Sigmoid colon (tissue), 4 donors: ENCODE data around the gene PROM2.

Experiments used
- CTCF ChIP-seq, 4 experiments: fragments of 450-650 bp in 3 of 4; fragments of 200-600 bp in 1 of 4; IDR thresholded peaks; one replicate each; pipeline ENCODE4 v1.5.1; 2016 to 2019; ENCODE audit warnings: antibody characterized with exemption in 4 of 4, mild to moderate bottlenecking in 3 of 4, moderate library complexity in 2 of 4
- EP300 ChIP-seq, 4 donors: sonication (generic); formaldehyde crosslinking; IDR thresholded peaks; one replicate each; pipeline ENCODE4 v1.6.1; 2017; ENCODE audit warnings: antibody characterized with exemption in 4 of 4
- POLR2A ChIP-seq, 2 donors: fragments of 450-650 bp; IDR thresholded peaks; one replicate each; pipeline ENCODE4 v1.6.1; 2016; ENCODE audit warnings: antibody characterized with exemption in 2 of 2, mild to moderate bottlenecking in 2 of 2, moderate library complexity in 2 of 2
- POLR2AphosphoS5 ChIP-seq, 4 donors: sonication (generic); formaldehyde crosslinking; IDR thresholded peaks; one replicate each; pipeline ENCODE4 v1.6.1; 2017; ENCODE audit warnings: antibody characterized with exemption in 4 of 4

GRCh38 chr2:95292623-95293260 lies 18.5 kb downstream of the PROM2 start:
- no peak for TF ChIP-seq CTCF (IDR thresholded peaks at IDR 0.05)
- no peak for TF ChIP-seq EP300 (IDR thresholded peaks at IDR 0.05)
- TF ChIP-seq POLR2A (IDR thresholded peaks at IDR 0.05) = no peak
- TF ChIP-seq POLR2AphosphoS5 (IDR thresholded peaks at IDR 0.05) = no peak
